ENCODE results near the gene ANK3.

GRCh38 chr10:60148266-60148840 is 241.3 kb downstream of the ANK3 start:
- TF ChIP-seq GATA3 (IDR thresholded peaks at IDR 0.05; ENCODE audit: low read depth, low read length) = no peak
- no peak for TF ChIP-seq GATA2 (IDR thresholded peaks at IDR 0.05; ENCODE audit: low read depth, low read length)
